K562 (cell line): Measurements from ENCODE around the gene DNAH1. TPM values are rescaled to one million over a fixed set of nuclear protein-coding genes. Genes with fewer than 3 reads are reported as not detected.

ENCODE experiments used
- EP300 ChIP-seq: IDR thresholded peaks from 2 replicates; pipeline ENCODE4 v1.6.1; 2012; ENCODE audit warnings: low read length, improper control_type of control experiment
- FOSL1 ChIP-seq: fragments of 200-800 bp; sonication (Bioruptor generic); conservative IDR thresholded peaks from 2 replicates; pipeline ENCODE4 v1.6.1; 2016; ENCODE audit warnings: missing genetic modification characterization, missing compliant biosample characterization
- KDM5B ChIP-seq: fragments of 200-600 bp; sonication (generic); IDR thresholded peaks from 2 replicates; pipeline ENCODE4 v1.6.1; 2012; ENCODE audit warnings: low read depth, mild to moderate bottlenecking, moderate library complexity, low read length, control low read depth, inconsistent platforms; ENCODE audit not compliant: insufficient replicate concordance
- MECOM ChIP-seq: fragments of 250-450 bp; sonication (Bioruptor Pico); IDR thresholded peaks from 2 replicates; pipeline ENCODE4 v1.8.0; 2022; ENCODE audit warnings: inconsistent platforms
- NCOR1 ChIP-seq: fragments of 450-650 bp; IDR thresholded peaks from 2 replicates; pipeline ENCODE4 v1.6.1; 2016; ENCODE audit warnings: mild to moderate bottlenecking, moderate library complexity
- NFYB ChIP-seq: IDR thresholded peaks from 2 replicates; pipeline ENCODE4 v1.6.1; 2011; ENCODE audit warnings: mild to moderate bottlenecking, moderate library complexity; ENCODE audit not compliant: insufficient read length; ENCODE audit errors: extremely low read depth
- POLR3G ChIP-seq: IDR thresholded peaks from 2 replicates; pipeline ENCODE4 v1.6.1; 2011; ENCODE audit not compliant: insufficient read length, insufficient replicate concordance; ENCODE audit errors: extremely low read depth
- PPARD ChIP-seq: fragments of 250-450 bp; sonication (Bioruptor Pico); IDR thresholded peaks from 2 replicates; pipeline ENCODE4 v1.8.0; 2022; ENCODE audit warnings: inconsistent platforms, mild to moderate bottlenecking, moderate library complexity
- SNRNP70 ChIP-seq: fragments of 200-400 bp; formaldehyde crosslinking; optimal IDR thresholded peaks from 2 replicates; pipeline ENCODE3; 2017; ENCODE audit warnings: low read depth, low read length
- TCFL5 ChIP-seq: fragments of 250-450 bp; sonication (Bioruptor Pico); conservative IDR thresholded peaks from 2 replicates; pipeline ENCODE4 v1.6.1; 2021; ENCODE audit warnings: mild to moderate bottlenecking, moderate library complexity, matching md5 sums
- TRIM24 ChIP-seq, 2 experiments: fragments of 450-650 bp; IDR thresholded peaks; 2 replicates each; pipeline ENCODE4 v1.6.1; 2016
- ZNF134 ChIP-seq: fragments of 250-450 bp; sonication (Bioruptor Pico); conservative IDR thresholded peaks from 2 replicates; pipeline ENCODE4 v1.4.0; 2020
- ZNF23 ChIP-seq: fragments of 250-450 bp; sonication (Bioruptor Pico); IDR thresholded peaks from 2 replicates; pipeline ENCODE4 v1.4.0; 2020; ENCODE audit warnings: mild to moderate bottlenecking
- ZNF707 ChIP-seq: fragments of 250-450 bp; sonication (Bioruptor Pico); conservative IDR thresholded peaks from 2 replicates; pipeline ENCODE4 v1.8.0; 2022; ENCODE audit warnings: inconsistent platforms, mild to moderate bottlenecking, moderate library complexity
- ZNF778 ChIP-seq: fragments of 450-650 bp; formaldehyde crosslinking; IDR thresholded peaks from 2 replicates; pipeline ENCODE4 v1.4.0; 2020; ENCODE audit warnings: mild to moderate bottlenecking, moderate library complexity
- polyA plus RNA-seq, 8 experiments: library from polyadenylated mRNA; depleted of rRNA in 4 of 8; stranded (reverse) in 5 of 8; unstranded in 3 of 8; fragments of >200 nt; fragmentation: Nextera tagmentation in 2 of 8; fragmentation: Illumina TruSeq in 1 of 8; extraction: Ambion mirVana in 2 of 8; extraction: Trizol in 1 of 8; gene quantifications; 2 replicates each; pipeline versions ENCODE4 v1.2.1 to v1.2.3, GENCODE V29; 2011 to 2014; ENCODE audit warnings: inconsistent platforms in 1 of 8, missing spikeins in 1 of 8
- total RNA-seq, 7 experiments: library from RNA; depleted of rRNA in 6 of 7; stranded (reverse); fragments of >200 nt in 6 of 7; fragmentation: Illumina TruSeq in 2 of 7; extraction: Trizol in 2 of 7; gene quantifications; 2 replicates each; pipeline versions ENCODE4 v1.2.1 to v1.2.3, GENCODE V29; 2011 to 2021; ENCODE audit warnings: low replicate concordance in 1 of 7
- TF ChIP-seq, protein P1 (sequence below): sonication (generic); formaldehyde crosslinking; IDR thresholded peaks from 2 replicates; pipeline ENCODE4 v1.4.0; 2020; ENCODE audit warnings: mild to moderate bottlenecking, missing genetic modification reagents
- TF ChIP-seq, protein P2 (sequence below): fragments of 450-650 bp; IDR thresholded peaks from 2 replicates; pipeline ENCODE4 v1.6.1; 2016; ENCODE audit warnings: mild to moderate bottlenecking
- TF ChIP-seq, protein P3 (sequence below), 2 experiments: fragments of 450-650 bp in 1 of 2; sonication (generic) in 1 of 2; formaldehyde crosslinking in 1 of 2; IDR thresholded peaks in 1 of 2; conservative IDR thresholded peaks in 1 of 2; 2 replicates each; pipeline versions ENCODE4 v1.6.1 to v1.8.1; 2016 to 2023; ENCODE audit warnings: mild to moderate bottlenecking in 2 of 2, moderate library complexity in 2 of 2, inconsistent platforms in 1 of 2, missing genetic modification reagents in 1 of 2
- TF ChIP-seq, protein P4 (sequence below): fragments of 250-450 bp; sonication (Bioruptor Pico); IDR thresholded peaks from 2 replicates; pipeline ENCODE4 v1.8.0; 2021; ENCODE audit warnings: mild to moderate bottlenecking, moderate library complexity

The DNAH1 gene
- total and polyA plus RNA-seq, 9 of the 15 experiments (the other 6 are each of a cell fraction or from before 2014, with no cell fraction given), result 0.04 to 0.84 (median 0.50) TPM

DNA sequence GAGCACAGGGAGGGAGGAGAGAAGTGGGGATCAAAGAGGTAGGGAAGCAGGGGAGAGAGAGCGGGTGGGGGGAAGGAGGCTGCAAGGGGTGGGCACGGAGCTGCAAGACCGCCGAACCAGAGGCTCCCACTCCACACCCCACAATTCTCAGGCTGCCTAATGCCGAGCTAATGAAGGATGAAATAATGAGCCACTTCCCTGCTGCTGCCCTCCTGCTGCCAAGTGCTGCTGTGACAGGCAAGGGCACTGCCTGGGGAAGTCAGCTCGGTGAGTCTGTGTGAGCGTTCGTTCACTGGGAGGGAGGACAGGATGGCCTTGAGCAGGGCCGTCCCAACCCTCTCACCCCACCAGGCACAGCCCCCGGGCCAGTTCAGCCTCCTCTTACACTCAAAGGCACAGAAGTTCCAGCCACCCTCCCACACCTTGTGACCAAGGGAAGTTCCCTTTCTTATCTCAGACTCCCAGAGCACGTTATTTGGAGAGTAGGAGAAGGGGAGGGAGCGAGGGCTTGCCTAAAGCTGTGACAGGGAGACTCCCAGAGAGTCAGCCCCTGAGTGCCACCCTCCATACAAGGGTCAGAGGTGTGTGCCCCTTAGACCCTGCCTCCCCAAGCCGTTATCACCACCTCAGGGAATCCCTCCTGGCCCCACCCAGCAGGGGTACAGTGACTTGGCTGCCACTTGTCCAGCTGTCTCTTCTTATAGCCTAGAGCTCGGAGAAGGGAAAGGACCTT lies 16.1 kb upstream of the DNAH1 start (continued):
- TF ChIP-seq, protein P1, sequence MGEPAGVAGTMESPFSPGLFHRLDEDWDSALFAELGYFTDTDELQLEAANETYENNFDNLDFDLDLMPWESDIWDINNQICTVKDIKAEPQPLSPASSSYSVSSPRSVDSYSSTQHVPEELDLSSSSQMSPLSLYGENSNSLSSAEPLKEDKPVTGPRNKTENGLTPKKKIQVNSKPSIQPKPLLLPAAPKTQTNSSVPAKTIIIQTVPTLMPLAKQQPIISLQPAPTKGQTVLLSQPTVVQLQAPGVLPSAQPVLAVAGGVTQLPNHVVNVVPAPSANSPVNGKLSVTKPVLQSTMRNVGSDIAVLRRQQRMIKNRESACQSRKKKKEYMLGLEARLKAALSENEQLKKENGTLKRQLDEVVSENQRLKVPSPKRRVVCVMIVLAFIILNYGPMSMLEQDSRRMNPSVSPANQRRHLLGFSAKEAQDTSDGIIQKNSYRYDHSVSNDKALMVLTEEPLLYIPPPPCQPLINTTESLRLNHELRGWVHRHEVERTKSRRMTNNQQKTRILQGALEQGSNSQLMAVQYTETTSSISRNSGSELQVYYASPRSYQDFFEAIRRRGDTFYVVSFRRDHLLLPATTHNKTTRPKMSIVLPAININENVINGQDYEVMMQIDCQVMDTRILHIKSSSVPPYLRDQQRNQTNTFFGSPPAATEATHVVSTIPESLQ, result no peak
- TF ChIP-seq, protein P2, sequence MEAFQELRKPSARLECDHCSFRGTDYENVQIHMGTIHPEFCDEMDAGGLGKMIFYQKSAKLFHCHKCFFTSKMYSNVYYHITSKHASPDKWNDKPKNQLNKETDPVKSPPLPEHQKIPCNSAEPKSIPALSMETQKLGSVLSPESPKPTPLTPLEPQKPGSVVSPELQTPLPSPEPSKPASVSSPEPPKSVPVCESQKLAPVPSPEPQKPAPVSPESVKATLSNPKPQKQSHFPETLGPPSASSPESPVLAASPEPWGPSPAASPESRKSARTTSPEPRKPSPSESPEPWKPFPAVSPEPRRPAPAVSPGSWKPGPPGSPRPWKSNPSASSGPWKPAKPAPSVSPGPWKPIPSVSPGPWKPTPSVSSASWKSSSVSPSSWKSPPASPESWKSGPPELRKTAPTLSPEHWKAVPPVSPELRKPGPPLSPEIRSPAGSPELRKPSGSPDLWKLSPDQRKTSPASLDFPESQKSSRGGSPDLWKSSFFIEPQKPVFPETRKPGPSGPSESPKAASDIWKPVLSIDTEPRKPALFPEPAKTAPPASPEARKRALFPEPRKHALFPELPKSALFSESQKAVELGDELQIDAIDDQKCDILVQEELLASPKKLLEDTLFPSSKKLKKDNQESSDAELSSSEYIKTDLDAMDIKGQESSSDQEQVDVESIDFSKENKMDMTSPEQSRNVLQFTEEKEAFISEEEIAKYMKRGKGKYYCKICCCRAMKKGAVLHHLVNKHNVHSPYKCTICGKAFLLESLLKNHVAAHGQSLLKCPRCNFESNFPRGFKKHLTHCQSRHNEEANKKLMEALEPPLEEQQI, result no peak
- TF ChIP-seq ZNF134 (CRISPR knock-in tag) (0 out of 2 replicates have a peak, but pooled peaks have one; percentile 15), TCFL5 (CRISPR knock-in tag) (no peak), MECOM (CRISPR knock-in tag) (no peak), NFYB (no peak), NCOR1 (peak; percentile 80), SNRNP70 (no peak), TRIM24 (IDR thresholded peaks at IDR 0.05) (0 out of 4 replicates have a peak, but pooled peaks have one; percentile 4 to 26), EP300 (peak; percentile 84), ZNF778 (CRISPR knock-in tag) (no peak), KDM5B (peak; percentile 44), ZNF23 (no peak), POLR3G (no peak), ZNF707 (CRISPR knock-in tag) (no peak), PPARD (CRISPR knock-in tag) (no peak), FOSL1 (tag) (no peak)
- TF ChIP-seq, protein P3, sequence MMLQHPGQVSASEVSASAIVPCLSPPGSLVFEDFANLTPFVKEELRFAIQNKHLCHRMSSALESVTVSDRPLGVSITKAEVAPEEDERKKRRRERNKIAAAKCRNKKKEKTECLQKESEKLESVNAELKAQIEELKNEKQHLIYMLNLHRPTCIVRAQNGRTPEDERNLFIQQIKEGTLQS (IDR thresholded peaks at IDR 0.05), result no peak
- TF ChIP-seq, protein P3 (CRISPR knock-in tag; conservative IDR thresholded peaks at IDR 0.05), result no peak
- TF ChIP-seq, protein P4, sequence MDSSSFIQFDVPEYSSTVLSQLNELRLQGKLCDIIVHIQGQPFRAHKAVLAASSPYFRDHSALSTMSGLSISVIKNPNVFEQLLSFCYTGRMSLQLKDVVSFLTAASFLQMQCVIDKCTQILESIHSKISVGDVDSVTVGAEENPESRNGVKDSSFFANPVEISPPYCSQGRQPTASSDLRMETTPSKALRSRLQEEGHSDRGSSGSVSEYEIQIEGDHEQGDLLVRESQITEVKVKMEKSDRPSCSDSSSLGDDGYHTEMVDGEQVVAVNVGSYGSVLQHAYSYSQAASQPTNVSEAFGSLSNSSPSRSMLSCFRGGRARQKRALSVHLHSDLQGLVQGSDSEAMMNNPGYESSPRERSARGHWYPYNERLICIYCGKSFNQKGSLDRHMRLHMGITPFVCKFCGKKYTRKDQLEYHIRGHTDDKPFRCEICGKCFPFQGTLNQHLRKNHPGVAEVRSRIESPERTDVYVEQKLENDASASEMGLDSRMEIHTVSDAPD (CRISPR knock-in tag), result no peak
